Transverse colon (tissue), 3 donors: Measurements from ENCODE around the gene ENO2.

ENCODE experiments used
- CTCF ChIP-seq, 5 experiments: fragments of 200-600 bp in 3 of 5; fragments of 450-650 bp in 2 of 5; sonication (generic) in 3 of 5; IDR thresholded peaks; 1 replicate in 2 of 5; 2 replicates in 3 of 5; pipeline ENCODE4 v1.5.1; 2016 to 2017; ENCODE audit warnings: antibody characterized with exemption in 5 of 5, inconsistent platforms in 3 of 5, mild to moderate bottlenecking in 2 of 5, moderate library complexity in 1 of 5
- EP300 ChIP-seq: sonication (generic); formaldehyde crosslinking; IDR thresholded peaks from one replicate; pipeline ENCODE4 v1.6.1; 2017; ENCODE audit warnings: antibody characterized with exemption, low read depth
- POLR2A ChIP-seq: fragments of 450-650 bp; IDR thresholded peaks from one replicate; pipeline ENCODE4 v1.6.1; 2016; ENCODE audit warnings: antibody characterized with exemption, mild to moderate bottlenecking, moderate library complexity

- no peak for TF ChIP-seq CTCF (IDR thresholded peaks at IDR 0.05)
- TF ChIP-seq POLR2A, result peak; percentile 100
- TF ChIP-seq EP300, result no peak
Measured at GRCh38 chr12:6867413-6868210, 46.8 kb upstream of the ENO2 start, which contains the start of gene TPI1.
